Renal cortex interstitium (tissue), 15 donors: ENCODE measurements around the gene SURF2. TPM values are rescaled to one million over a fixed set of nuclear protein-coding genes. Genes with fewer than 3 reads are reported as not detected.
"Not testable (repeated sequence)": the region's sequence is repeated elsewhere in the genome, so short reads cannot be mapped to it uniquely, and the experiment has no call there.

Experiments used
- DNase-seq, 11 donors: peaks; one replicate each; pipeline ENCODE4 v3.0.0-alpha.2; 2013; ENCODE audit warnings: low read depth in 9 of 11, low spot score in 4 of 11; ENCODE audit errors: extremely low read depth in 1 of 11
- long read RNA-seq, 16 experiments: transcript quantifications; one replicate each; lab custom pipeline, GENCODE V29; 2026
- polyA plus RNA-seq, 3 donors: library from polyadenylated mRNA; unstranded; fragments of 120-200 nt; gene quantifications; one replicate each; pipeline ENCODE4 v1.2.1, GENCODE V29; 2013; ENCODE audit not compliant: insufficient read length in 3 of 3

The SURF2 gene
- 10 to 100 TPM; 21.6 to 26.3 (median 25.3) TPM for polyA plus RNA-seq
- long read RNA-seq, donor 1, transcript SURF2-201 (6 exons, 842 nt): major isoform, 8 of 57 reads
- long read RNA-seq, donor 1, partial matches to known transcripts: 49 of 57 reads
- long read RNA-seq, donor 1, other reads (novel, unspliced or antisense): 0 of 57 reads
- long read RNA-seq, donor 2, transcript SURF2-201 (6 exons, 842 nt): major isoform, 5 of 5 reads
- long read RNA-seq, donor 2, partial matches to known transcripts: 0 of 5 reads
- long read RNA-seq, donor 2, other reads (novel, unspliced or antisense): 0 of 5 reads
- long read RNA-seq, donor 3, transcript SURF2-201 (6 exons, 842 nt): major isoform, 16 of 125 reads
- long read RNA-seq, donor 3, partial matches to known transcripts: 109 of 125 reads
- long read RNA-seq, donor 3, other reads (novel, unspliced or antisense): 0 of 125 reads
- long read RNA-seq, donor 4, transcript SURF2-201 (6 exons, 842 nt): major isoform, 6 of 76 reads
- long read RNA-seq, donor 4, partial matches to known transcripts: 70 of 76 reads
- long read RNA-seq, donor 4, other reads (novel, unspliced or antisense): 0 of 76 reads
- long read RNA-seq, donor 5: 0 reads
- long read RNA-seq, donor 6, transcript SURF2-201 (6 exons, 842 nt): major isoform, 6 of 6 reads
- long read RNA-seq, donor 6, partial matches to known transcripts: 0 of 6 reads
- long read RNA-seq, donor 6, other reads (novel, unspliced or antisense): 0 of 6 reads
- long read RNA-seq, donor 7, transcript SURF2-201 (6 exons, 842 nt): major isoform, 12 of 17 reads
- long read RNA-seq, donor 7, partial matches to known transcripts: 5 of 17 reads
- long read RNA-seq, donor 7, other reads (novel, unspliced or antisense): 0 of 17 reads
- long read RNA-seq, donor 8, transcript SURF2-201 (6 exons, 842 nt): major isoform, 28 of 39 reads
- long read RNA-seq, donor 8, partial matches to known transcripts: 10 of 39 reads
- long read RNA-seq, donor 8, other reads (novel, unspliced or antisense): 0 of 39 reads
- long read RNA-seq, donor 9, transcript SURF2-201 (6 exons, 842 nt): major isoform, 7 of 77 reads
- long read RNA-seq, donor 9, partial matches to known transcripts: 70 of 77 reads
- long read RNA-seq, donor 9, other reads (novel, unspliced or antisense): 0 of 77 reads
- long read RNA-seq, donor 10, transcript SURF2-201 (6 exons, 842 nt): major isoform, 10 of 10 reads
- long read RNA-seq, donor 10, partial matches to known transcripts: 0 of 10 reads
- long read RNA-seq, donor 10, other reads (novel, unspliced or antisense): 0 of 10 reads
- long read RNA-seq, donor 11, transcript SURF2-201 (6 exons, 842 nt): major isoform, 5 of 5 reads
- long read RNA-seq, donor 11, partial matches to known transcripts: 0 of 5 reads
- long read RNA-seq, donor 11, other reads (novel, unspliced or antisense): 0 of 5 reads
- long read RNA-seq, donor 12, partial matches to known transcripts: 0 of 4 reads
- long read RNA-seq, donor 12, other reads (novel, unspliced or antisense): 0 of 4 reads
- long read RNA-seq, donor 13: 0 reads
- long read RNA-seq, donor 14, transcript SURF2-201 (6 exons, 842 nt): major isoform, 14 of 68 reads
- long read RNA-seq, donor 14, partial matches to known transcripts: 54 of 68 reads
- long read RNA-seq, donor 14, other reads (novel, unspliced or antisense): 0 of 68 reads
- long read RNA-seq, donor 15, transcript SURF2-201 (6 exons, 842 nt): major isoform, 6 of 6 reads
- long read RNA-seq, donor 15, partial matches to known transcripts: 0 of 6 reads
- long read RNA-seq, donor 15, other reads (novel, unspliced or antisense): 0 of 6 reads
- long read RNA-seq, donor 16, transcript SURF2-201 (6 exons, 842 nt): major isoform, 28 of 224 reads
- long read RNA-seq, donor 16, partial matches to known transcripts: 196 of 224 reads
- long read RNA-seq, donor 16, other reads (novel, unspliced or antisense): 0 of 224 reads

GRCh38 chr9:133356391-133357091 is at the start of gene SURF2, which contains the start of gene SURF1:
Gene SURF2, plus strand, starts transcription at chr9:133356550. Its CDS starts 43 bp downstream, at chr9:133356593.
Gene SURF1, minus strand, starts transcription at chr9:133356487. Its CDS starts 34 bp downstream, at chr9:133356453.
- DNase-seq: peak in 8 of 11 donors; percentile 68 to 85 (median 78)

DNA sequence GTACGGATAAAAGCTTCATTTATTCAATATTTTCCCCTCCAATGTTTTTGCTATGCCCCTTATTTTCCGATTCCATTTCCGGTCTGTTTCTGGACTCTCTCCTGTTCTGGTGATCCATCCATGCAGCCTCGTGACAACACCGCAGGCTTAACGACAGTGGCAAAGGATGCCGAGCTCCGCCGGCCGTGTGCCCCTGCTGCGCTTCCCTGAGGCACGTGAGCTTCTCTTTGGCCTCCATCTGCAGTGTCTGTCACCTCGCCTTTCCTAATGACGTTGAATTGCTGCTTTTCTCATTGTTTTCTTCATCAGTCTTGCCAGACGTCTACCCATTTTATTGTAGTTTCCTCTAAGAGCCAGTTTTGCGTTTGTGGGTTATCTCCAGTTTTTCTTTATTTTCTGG is 49.0 kb upstream of the SURF2 start:
- DNase-seq: no peak

GRCh38 chr9:133309608-133310007 is 46.7 kb upstream of the SURF2 start:
- no peak for DNase-seq

GRCh38 chr9:133315997-133316396 is 40.4 kb upstream of the SURF2 start:
- DNase-seq: no peak

- DNase-seq: not testable (repeated sequence)
Measured at GRCh38 chr9:133317551-133317950, 38.8 kb upstream of the SURF2 start.

DNA sequence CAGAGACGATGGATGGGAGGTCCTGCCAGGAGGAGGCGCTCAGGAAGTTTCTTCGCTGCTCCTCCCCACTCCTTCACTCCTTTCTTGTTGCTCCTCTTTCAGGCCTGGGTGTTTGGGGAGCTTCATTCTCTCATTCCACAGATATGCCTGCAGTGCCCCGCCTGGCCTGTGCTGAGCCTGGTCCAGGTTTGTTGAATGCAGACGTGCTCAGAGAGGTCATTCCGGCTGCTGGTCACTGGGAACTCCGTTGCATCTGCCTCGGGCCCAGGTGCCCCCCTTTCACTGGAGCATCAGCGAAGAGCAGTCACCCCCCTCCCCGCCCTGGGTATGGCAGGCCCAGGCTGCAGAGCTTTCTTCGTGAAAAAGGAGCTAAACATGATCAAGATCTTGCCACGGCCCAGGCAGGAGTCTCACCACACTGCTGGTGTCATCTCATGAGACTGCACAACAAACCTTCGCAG is 35.9 kb upstream of the SURF2 start:
- no peak for DNase-seq

- no peak for DNase-seq
Measured at GRCh38 chr9:133321411-133321935, 34.9 kb upstream of the SURF2 start.

DNA sequence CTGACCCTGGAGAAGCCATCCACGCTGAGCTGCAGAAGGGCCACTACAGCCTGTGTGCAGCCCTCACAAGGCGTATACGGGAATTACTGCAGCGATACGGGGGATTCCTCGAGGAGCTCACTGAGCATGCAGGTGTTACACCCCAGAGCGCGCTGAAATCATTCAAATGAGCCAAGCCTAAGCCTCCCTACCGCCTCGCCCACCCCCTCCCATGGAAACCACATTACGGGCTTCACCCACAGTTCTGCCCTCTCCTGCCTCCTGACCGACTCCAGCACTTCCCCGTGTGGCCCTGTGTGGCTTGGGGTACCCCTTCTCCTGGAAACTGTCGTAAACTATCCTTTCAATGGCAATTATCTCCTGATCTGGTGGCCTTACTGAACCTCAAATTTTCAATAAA is 33.6 kb upstream of the SURF2 start:
- no peak for DNase-seq

DNA sequence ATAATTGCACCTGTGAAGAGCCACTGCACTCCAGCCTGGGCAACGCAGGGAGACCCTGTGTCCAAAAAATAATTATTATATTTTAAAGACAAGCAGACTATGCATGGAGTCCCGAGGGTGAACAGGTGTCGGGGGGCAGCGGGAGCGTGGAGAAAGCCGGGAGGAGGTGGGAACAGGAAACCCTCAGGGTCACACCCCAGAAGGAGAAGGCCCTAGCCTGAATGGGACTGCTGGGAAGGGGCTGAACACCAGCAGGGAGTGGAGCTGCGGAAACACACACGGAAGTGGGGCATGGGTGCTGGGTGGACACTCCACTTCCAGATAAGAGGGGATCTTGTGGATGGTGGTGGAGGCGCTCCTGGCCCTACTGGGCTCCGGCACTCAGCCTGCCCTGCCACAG is 33.1 kb upstream of the SURF2 start:
- DNase-seq: no peak

- DNase-seq: no peak
Measured at GRCh38 chr9:133323991-133324703, 32.2 kb upstream of the SURF2 start.

GRCh38 chr9:133327021-133327420 is 29.3 kb upstream of the SURF2 start:
- DNase-seq: not testable (repeated sequence)

DNA sequence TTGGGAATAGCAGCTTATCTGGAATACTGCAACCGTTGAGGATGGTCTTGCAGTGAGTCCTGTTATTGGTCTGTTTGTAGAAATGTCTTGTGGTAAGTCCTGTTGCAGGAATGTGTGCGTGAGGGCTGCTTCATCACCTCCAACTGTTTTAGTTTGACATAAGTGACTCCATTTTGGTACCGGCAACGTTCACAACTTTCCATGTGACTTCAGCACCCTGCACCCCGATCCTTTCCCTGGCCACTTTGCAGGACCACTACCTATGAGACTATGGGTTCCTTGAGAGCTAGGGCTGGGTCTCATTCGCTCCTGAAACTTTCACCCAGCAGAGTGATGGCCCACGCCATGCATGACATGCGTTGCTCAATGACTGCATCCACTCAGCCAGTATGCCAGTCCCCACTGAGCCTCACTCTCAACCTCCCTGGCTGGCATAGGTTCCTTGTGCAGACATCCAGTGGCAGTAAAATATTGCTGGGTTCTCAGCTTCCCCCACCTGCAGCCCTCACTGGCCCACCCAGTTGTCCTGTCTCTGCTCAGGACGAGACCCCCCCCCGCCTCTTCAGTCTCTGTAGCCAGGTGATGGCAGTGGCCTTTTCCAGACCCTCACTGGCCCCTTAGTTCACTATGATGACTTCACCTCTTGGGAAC is 28.4 kb upstream of the SURF2 start:
- DNase-seq: no peak

DNA sequence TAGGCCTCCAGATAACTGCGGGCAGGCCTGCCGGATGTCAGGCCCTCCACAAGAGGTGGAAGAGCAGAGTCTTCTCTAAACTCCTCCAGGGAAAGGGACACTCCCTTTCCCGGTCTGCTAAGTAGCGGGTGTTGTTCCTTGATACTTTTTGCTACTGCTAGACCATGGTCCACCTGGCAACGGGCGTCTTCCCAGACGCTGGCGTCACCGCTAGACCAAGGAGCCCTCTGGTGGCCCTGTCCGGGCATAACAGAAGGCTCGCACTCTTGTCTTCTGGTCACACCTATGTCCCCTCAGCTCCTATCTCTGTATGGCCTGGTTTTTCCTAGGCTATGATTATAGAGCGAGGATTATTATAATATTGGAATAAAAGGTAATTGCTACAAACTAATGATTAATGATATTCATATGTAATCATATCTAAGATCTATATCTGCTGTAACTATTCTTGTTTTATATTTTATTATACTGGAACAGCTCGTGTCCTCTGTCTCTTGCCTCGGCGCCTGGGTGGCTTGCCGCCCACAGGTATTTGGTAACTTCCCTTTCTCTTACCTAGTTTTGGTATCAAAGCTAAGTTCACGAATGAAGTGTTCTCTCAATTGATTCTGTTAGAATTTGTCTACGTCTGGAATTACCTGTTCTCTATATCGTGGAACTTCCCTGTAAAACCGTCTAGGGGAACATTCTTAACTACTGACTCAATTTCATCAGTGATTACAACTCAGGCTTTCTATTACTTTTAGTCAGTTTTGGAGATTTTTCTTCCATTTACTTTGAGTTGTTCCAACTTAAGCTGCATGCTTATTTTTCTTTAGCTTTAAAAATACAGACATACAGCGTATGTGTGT is 26.8 kb upstream of the SURF2 start:
- not testable (repeated sequence) for DNase-seq

DNA sequence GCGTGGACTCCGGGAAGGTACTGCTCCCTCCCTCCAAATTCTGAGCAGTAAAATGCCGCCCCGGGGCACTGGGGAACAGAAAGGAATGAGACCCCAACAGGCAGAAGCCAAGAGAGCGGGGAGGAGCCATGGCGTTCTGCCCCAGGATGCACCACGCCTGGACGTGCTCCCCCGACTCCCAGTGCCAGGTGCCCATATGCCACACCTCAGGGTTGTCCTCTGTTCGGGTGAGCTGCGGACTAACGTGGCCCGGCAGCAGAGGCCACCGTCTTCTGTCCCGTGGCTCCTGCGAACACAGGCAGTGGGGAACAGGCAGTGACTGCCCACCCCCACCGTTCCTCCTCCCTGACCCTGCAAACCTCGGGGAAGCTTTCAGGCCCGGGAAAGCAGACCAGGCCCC is 25.1 kb upstream of the SURF2 start:
- DNase-seq: no peak
